Neutrophil (primary cell): ENCODE results near the gene SLC38A1.
"Not testable (repeated sequence)": the region's sequence is repeated elsewhere in the genome, so short reads cannot be mapped to it uniquely, and the experiment has no call there.

Source experiments
- H3K27ac ChIP-seq: fragments of 200-600 bp; sonication (generic); 2 replicates; pipeline ENCODE4 v1.5.1; 2016; ENCODE audit warnings: mild to moderate bottlenecking, moderate library complexity
- H3K27me3 ChIP-seq: fragments of 200-600 bp; sonication (generic); 2 replicates; pipeline ENCODE4 v1.6.0; 2016; ENCODE audit warnings: mild to moderate bottlenecking
- H3K36me3 ChIP-seq: fragments of 200-600 bp; sonication (generic); 2 replicates; pipeline ENCODE4 v1.5.1; 2017
- H3K4me1 ChIP-seq, 2 experiments: fragments of 200-600 bp in 1 of 2; sonication (generic) in 1 of 2; 1 replicate in 1 of 2; 2 replicates in 1 of 2; pipeline versions ENCODE4 v1.5.1 to v1.6.1; 2013 to 2016; ENCODE audit warnings: low read depth in 1 of 2, low read length in 1 of 2, mild to moderate bottlenecking in 1 of 2, moderate library complexity in 1 of 2; ENCODE audit not compliant: control insufficient read depth in 1 of 2, insufficient read depth in 1 of 2
- H3K4me3 ChIP-seq, 2 experiments: fragments of 200-600 bp in 1 of 2; sonication (generic) in 1 of 2; 1 replicate in 1 of 2; 2 replicates in 1 of 2; pipeline ENCODE4 v1.5.1; 2013 to 2016; ENCODE audit warnings: low read depth in 1 of 2, low read length in 1 of 2, mild to moderate bottlenecking in 1 of 2, moderate library complexity in 1 of 2
- H3K9me3 ChIP-seq: fragments of 200-600 bp; sonication (generic); 2 replicates; pipeline ENCODE4 v1.5.1; 2016
- CTCF ChIP-seq: fragments of 200-600 bp; sonication (generic); IDR thresholded peaks from 2 replicates; pipeline ENCODE4 v1.5.1; 2016; ENCODE audit warnings: antibody characterized with exemption

Gene SLC38A1

GRCh38 chr12:46259071-46259470 lies 9.8 kb downstream of the SLC38A1 start:
- H3K27me3 ChIP-seq = no peaks in the 10 kb centered on the region
- H3K9me3 ChIP-seq = no peaks in the 10 kb centered on the region
- H3K4me1 ChIP-seq = no peaks in the 10 kb centered on the region
- TF ChIP-seq CTCF = no peak
- H3K36me3 ChIP-seq = no peaks in the 10 kb centered on the region
- no peak overlapping the region for H3K27ac ChIP-seq
- no peak overlapping the region for H3K4me3 ChIP-seq

GRCh38 chr12:46258129-46258528 lies 10.7 kb downstream of the SLC38A1 start:
- Histone ChIP-seq H3K36me3 (no peaks in the 10 kb centered on the region), H3K27ac (no peak overlapping the region), H3K4me1 (no peaks in the 10 kb centered on the region), H3K9me3 (no peaks in the 10 kb centered on the region), H3K27me3 (no peaks in the 10 kb centered on the region), H3K4me3 (no peak overlapping the region)
- TF ChIP-seq CTCF = no peak

- H3K4me1 ChIP-seq = no peaks in the 10 kb centered on the region
- no peak overlapping the region for H3K27ac ChIP-seq
- TF ChIP-seq CTCF = no peak
- H3K36me3 ChIP-seq = no peaks in the 10 kb centered on the region
- H3K4me3 ChIP-seq = no peak overlapping the region
- no peaks in the 10 kb centered on the region for H3K27me3 ChIP-seq
- H3K9me3 ChIP-seq = no peaks in the 10 kb centered on the region
Observed at GRCh38 chr12:46256942-46257341, 11.9 kb downstream of the SLC38A1 start.

GRCh38 chr12:46253544-46254162 lies 15.2 kb downstream of the SLC38A1 start:
- Histone ChIP-seq H3K36me3 (no peaks in the 10 kb centered on the region), H3K27me3 (no peaks in the 10 kb centered on the region), H3K4me3 (no peak overlapping the region), H3K4me1 (no peaks in the 10 kb centered on the region), H3K9me3 (no peaks in the 10 kb centered on the region), H3K27ac (no peak overlapping the region)
- TF ChIP-seq CTCF = no peak

GRCh38 chr12:46251994-46252393 lies 16.8 kb downstream of the SLC38A1 start:
- H3K36me3 ChIP-seq, H3K27ac ChIP-seq, H3K27me3 ChIP-seq, H3K4me3 ChIP-seq, H3K9me3 ChIP-seq, H3K4me1 ChIP-seq: not testable (repeated sequence)

- not testable (repeated sequence) for H3K9me3 ChIP-seq, H3K27ac ChIP-seq, H3K27me3 ChIP-seq, H3K4me1 ChIP-seq, H3K36me3 ChIP-seq, H3K4me3 ChIP-seq
Observed at GRCh38 chr12:46249960-46250359, 18.9 kb downstream of the SLC38A1 start.
